GM12892 (cell line): ENCODE measurements around the gene HEATR9. TPM values are rescaled to one million over a fixed set of nuclear protein-coding genes. Genes with fewer than 3 reads are reported as not detected.

ENCODE experiments used
- DNase-seq: peaks from one replicate; pipeline ENCODE4 v3.0.0; 2011; ENCODE audit not compliant: insufficient read length
- FAIRE-seq: peaks from 2 replicates; lab custom pipeline; 2011; peaks lifted over from hg19 to GRCh38; lab: Jason Lieb, UNC
- POLR2A ChIP-seq: IDR thresholded peaks from 2 replicates; pipeline ENCODE4 v1.6.1; 2011; ENCODE audit warnings: low read depth, low read length, control low read depth
- POLR2AphosphoS5 ChIP-seq: IDR thresholded peaks from 2 replicates; pipeline ENCODE4 v1.6.1; 2011; ENCODE audit warnings: low read depth, low read length, control low read depth
- TAF1 ChIP-seq: IDR thresholded peaks from 2 replicates; pipeline ENCODE4 v1.6.1; 2011; ENCODE audit warnings: low read depth, mild to moderate bottlenecking, control low read depth, low read length, borderline replicate concordance
- polyA plus RNA-seq: library from polyadenylated mRNA; unstranded; fragments of >200 nt; gene quantifications from one replicate; pipeline ENCODE4 v1.2.1, GENCODE V29; 2012; ENCODE audit warnings: missing spikeins, inconsistent platforms; ENCODE audit not compliant: missing spikeins

HEATR9 gene, protein sequence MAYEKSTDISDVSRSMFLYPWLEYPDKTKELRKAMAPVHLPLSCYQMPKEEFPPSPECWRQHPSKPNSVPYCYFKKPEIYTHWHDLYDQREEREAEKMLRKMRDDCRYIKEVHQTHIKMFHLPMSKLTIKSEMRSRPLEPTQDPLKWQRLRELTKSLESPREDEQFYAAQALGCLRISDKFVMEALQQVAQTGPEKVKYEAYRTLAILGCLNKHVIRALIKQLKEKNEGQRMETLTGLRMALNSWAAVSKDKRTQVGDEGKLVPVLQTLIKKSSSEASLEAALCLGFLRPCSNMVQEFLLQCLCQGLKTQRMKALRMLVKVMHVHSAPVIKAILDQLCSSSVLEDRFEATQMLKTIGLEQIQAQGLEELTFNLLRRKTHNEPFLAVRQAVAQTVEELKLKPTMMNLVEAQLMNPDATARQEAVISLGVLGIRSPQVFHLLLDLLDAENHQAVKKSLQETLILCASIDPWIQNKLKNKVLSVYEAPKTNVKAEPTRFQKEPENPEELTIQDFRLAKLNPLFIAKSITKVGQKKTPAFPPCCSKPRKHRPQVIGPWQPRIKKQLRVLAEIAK
- polyA plus RNA-seq: not detected

DNA sequence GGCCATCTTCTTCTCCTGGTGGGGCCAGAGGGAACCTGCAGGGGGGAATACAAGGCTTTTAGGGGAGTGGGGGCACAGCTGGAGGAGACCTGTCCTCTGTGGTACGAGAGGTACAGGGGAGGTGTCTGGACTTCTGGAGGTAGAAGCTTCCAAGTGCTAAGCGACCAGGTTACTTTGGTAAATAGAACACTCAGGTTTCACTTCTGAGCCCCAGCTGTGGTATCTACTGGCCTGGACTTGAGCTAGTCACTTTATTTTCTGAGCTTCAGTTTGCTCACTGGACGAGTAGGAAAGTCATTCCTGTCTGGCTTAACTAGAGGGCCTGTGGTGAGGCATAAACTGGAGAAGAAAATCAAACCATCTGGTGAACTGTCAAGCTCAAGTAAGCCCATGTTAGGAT is at the start of gene HEATR9:
TSS of gene HEATR9 (minus strand) at position 155 of the 400 bp plus-strand sequence. CDS start at position 6, 149 bp downstream.
- no peak for TF ChIP-seq POLR2AphosphoS5
- TF ChIP-seq TAF1: no peak
- no peak for TF ChIP-seq POLR2A
- no peak for FAIRE-seq
- no peak for DNase-seq

DNA sequence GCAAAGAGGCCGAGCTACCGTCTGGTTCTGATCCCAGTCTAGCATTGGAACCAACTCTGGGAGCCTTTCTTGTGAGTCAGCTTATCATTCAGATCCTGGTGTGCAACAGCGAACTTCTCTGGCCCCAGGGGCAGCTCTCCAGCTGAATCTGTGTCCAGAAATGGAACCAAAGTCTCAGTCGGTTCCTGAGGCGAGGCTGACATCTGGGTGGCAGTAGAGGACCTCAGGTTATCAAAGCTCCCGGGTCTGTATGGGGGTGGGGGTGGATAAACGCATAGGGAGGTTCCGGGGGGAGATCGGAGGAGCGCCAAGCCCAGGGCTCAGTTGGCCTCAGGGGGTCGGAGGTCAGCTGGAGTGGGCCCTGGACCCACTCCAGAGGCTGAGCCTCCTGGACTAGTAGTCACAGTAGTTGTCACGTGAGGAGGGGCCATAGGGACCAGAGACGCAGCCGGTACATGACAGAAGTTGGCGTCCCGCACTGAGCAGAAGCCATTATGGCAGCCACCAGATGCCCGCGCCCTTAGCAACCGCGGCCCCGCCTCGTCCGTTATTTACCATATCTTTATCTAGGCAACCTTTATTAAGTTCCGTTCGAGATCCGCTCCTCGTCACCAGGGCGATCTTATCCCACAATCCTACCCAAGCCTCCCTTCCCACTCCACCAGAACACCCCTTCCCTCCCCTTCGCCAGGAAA is 49.0 kb upstream of the HEATR9 start:
- no peak for FAIRE-seq
- no peak for DNase-seq
- TF ChIP-seq TAF1 (no peak), POLR2A (no peak), POLR2AphosphoS5 (no peak)

DNA sequence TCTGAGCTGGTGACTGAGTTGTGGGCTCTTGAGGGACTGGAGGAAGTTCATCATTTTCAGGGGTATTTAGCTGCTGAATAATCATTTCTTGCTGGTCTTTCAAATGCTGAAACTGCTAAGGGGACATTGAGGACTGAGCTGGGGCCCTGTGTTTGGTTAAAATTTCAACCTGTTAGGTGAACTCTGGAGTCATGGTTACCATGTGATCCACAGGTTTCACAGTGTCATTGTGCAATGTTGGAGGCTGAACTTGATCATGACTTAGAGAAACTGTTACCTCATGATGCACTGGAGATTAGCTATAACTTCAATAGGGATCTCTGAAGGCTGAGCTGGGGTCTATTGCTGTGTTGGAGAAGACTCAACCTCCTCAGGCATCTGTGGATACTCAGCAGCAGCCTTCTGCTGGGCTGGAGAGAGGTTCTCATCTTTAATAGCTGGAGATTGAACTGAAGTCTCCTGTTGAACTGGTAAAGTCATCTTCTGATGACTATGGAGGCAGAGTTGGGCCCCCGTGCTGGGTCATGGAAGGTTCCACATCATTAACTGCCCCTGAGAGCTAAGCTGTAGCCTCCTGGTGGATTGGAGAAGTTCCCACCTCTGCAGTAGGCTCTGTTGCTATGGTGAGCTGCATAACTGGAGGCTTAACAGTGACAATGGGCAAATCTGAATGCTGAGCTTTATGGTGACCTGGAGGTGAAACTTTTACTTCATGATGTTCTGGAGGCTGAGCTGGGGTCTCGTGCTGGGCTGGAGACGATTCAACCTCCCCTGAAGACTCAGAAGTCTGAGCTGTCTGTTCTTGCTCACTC is 46.7 kb upstream of the HEATR9 start:
- FAIRE-seq: no peak
- DNase-seq: no peak
- TF ChIP-seq POLR2AphosphoS5 (no peak), POLR2A (no peak), TAF1 (no peak)

DNA sequence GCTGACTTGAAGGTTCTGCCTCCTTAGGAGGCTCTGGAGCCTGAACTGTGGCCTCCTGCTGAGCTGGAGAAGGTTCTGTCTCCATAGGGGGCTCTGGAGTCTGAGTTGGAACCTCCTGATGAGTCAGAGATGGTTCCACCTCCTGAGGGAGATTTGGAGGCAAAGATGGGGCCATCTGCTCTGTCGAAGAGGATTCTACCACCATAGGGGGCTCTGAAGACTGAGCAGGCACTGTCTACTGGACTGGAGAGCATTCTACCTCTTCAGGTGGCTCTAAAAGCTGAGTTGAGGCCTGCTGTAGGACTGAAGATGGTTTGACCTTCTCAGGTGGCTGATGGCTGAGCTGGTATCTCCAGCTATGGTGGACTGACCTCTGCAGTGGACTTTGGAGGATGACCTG is 45.7 kb upstream of the HEATR9 start:
- DNase-seq (no peak), FAIRE-seq (no peak)
- no peak for TF ChIP-seq TAF1

DNA sequence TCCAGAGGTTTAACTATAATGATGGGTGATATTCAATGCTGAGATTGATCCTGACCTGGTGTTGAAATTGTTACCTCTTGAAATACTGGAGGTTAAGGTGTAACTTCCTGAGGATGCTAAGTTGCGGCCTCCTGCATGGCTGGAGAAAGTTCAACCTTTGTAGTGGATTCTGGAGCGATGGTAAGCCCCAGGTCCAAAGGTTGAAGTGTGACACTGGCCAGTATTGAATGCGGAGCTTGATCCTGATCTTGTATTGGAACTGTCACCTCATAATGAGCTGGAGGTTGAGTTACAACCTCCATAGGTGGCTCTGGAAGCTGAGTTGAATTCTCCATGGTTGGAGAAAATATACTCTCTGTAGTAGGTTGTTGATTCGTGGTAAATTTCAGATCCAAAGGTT is 44.9 kb upstream of the HEATR9 start:
- TF ChIP-seq POLR2A (no peak), POLR2AphosphoS5 (no peak), TAF1 (no peak)
- DNase-seq: no peak
- no peak for FAIRE-seq

DNA sequence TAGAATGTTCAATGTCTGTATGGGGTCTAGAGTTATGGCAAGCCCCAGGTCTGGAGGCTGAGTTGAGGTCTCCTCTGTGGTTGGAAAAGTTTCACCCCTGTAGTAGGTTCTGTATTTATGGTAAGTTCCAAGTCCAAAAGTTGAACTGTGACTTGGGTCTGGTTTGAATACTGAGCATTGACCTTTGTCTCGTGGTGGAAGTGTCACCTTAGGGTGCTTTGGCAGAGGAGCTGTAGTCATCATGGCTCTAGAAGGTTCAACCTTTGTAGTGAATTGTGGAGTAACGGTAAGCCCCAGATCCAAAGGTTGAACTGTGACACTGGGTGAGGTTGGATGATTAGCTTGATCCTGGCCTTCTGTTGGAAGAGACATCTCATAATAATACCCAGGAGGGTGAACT is 44.3 kb upstream of the HEATR9 start:
- no peak for FAIRE-seq
- DNase-seq: no peak
- no peak for TF ChIP-seq POLR2A
- no peak for TF ChIP-seq POLR2AphosphoS5
- no peak for TF ChIP-seq TAF1

DNA sequence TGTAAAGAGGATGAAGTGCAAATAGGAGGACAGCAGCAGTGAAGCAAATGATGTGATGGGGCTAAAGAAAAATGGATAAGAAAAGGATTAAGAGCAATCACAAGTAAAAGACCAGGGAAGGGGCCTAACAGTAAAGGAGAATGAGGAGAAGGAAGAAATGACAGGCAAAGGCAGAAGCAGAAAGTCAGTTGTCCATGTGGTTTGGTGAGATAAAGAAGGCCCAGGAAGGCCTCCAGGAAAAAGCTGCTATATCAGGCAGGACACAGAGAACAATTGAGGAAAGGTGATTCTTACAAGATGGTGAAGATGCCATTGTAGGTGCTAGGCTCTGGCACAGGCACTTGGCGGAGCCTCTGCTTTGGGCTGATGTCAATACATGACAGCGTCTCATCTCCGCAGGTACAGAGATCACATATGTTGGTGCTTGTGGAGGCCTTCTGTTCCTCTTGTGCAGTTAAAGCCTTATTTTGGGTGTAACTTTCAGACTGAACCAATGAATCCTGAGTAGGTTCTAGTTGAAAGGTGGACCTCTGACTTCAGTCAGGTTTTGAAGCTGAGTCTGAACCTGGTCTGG is 43.7 kb upstream of the HEATR9 start:
- DNase-seq (no peak), FAIRE-seq (no peak)
- TF ChIP-seq POLR2A (no peak), TAF1 (no peak), POLR2AphosphoS5 (no peak)

DNA sequence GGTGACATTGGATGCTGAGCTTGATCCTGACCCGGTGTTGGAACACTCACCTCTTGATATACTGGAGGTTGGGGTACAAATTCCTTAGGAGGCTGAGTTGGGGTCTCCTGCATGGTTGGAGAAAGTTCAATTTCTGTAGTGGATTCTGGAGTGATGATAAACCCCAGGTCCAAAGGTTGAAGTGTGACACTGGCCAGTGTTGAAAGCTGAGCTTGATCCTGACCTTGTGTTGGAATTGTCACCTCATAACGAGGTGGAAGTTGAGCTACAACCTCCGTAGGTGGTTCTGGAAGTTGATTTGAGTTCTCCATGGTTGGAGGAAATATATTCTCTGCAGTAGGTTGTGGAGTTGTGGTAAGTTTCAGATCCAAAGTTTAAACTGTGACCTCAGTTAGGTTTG is 40.7 kb upstream of the HEATR9 start:
- TF ChIP-seq POLR2A: no peak
- DNase-seq (no peak), FAIRE-seq (no peak)

DNA sequence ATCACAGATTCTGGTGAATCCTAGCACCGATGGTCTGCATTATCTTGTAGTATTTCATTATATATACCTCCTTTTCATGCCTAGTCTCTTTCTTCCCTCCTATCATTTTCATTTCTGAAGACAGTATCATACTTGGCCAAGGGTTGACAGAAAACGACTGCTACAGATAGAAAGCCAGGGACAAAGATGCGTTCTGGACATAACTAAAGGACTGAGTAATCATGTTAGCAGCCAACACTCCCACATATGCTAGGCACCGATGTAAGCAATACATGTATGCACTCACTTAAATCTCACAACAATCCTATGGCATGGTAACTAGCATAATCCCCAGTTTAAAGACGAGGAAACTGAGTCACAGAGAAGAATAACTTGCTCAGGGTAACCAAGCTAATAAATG is 39.0 kb upstream of the HEATR9 start:
- no peak for FAIRE-seq
- TF ChIP-seq POLR2A (no peak), POLR2AphosphoS5 (no peak), TAF1 (no peak)
- no peak for DNase-seq

DNA sequence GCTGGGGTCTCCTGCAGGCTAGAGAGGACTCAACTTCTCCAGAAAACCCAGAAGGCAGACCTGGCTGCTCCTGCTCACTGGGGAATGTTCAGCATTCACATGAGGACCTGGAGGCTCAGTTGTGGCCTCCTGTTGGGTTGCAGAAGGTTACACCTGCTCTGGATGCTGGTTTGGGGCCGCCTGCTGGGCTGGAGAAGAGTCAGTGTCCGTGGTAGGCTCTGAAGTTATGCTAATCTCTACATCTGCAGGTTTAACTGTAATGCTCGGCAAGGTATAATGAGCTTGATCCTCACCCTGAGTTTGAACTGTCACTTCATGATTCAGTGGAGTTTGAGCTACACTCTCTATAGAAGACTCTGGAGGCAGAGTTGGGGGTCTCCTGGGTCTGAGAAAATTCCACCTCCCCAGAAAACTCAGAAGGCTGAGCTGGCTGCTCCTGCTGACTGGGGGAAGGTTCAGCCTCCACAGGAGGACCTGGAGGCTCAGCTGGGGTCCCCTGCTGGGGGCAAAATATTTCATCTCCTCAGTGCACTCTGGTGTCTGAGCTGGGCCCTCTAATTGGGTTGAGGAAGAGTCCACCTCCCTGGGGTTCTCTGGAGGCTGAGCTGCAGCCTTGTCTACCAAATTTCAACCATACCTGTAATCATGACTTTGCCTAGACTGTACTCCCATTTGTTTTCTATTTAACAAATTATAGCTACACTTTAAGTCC is 38.4 kb upstream of the HEATR9 start:
- DNase-seq (no peak), FAIRE-seq (no peak)
- no peak for TF ChIP-seq TAF1
- no peak for TF ChIP-seq POLR2A
- no peak for TF ChIP-seq POLR2AphosphoS5
